ENCODE results near the gene CD9. TPM values are rescaled to one million over a fixed set of nuclear protein-coding genes. Genes with fewer than 3 reads are reported as not detected.
"Not testable (repeated sequence)": the region's sequence is repeated elsewhere in the genome, so short reads cannot be mapped to it uniquely, and the experiment has no call there.

The CD9 gene
- total RNA-seq, 2 donors from 2014 or later = 33.5 to 99.1 TPM

GRCh38 chr12:6185961-6186827 is 14.0 kb upstream of the CD9 start:
- Histone ChIP-seq H3K9me3 (ENCODE audit: control insufficient read depth, low read length) (peaks cover 20% of the 10 kb centered on the region), H3K9ac (ENCODE audit: extremely low read depth, low read length, poor library complexity, severe bottlenecking) (no peak overlapping the region), H3K27ac (ENCODE audit: low read depth, low read length) (no peak overlapping the region), H3K4me3 (ENCODE audit: low read length) (no peak overlapping the region), H3K36me3 (ENCODE audit: control insufficient read depth, insufficient read depth, low read length) (no peaks in the 10 kb centered on the region), H3K27me3 (ENCODE audit: control insufficient read depth, insufficient read depth, low read length, poor library complexity, severe bottlenecking) (no peaks in the 10 kb centered on the region), H3K4me1 (ENCODE audit: control insufficient read depth, insufficient read depth, low read length) (no peaks in the 10 kb centered on the region)
- Mint-ChIP-seq H3K4me3 (no peak overlapping the region), H3K27ac (no peak overlapping the region), H3K9me3 (peaks cover 29% of the 10 kb centered on the region), H3K27me3 (ENCODE audit: insufficient read depth) (peaks cover 5% of the 10 kb centered on the region), H3K36me3 (ENCODE audit: low read depth) (peaks cover 2% of the 10 kb centered on the region), H3K4me1 (peaks cover 10% of the 10 kb centered on the region)
- no peak for TF ChIP-seq CTCF (conservative IDR thresholded peaks at IDR 0.05)
- no peak for DNase-seq
- WGBS, 2 experiments (ENCODE audit: insufficient coverage in 1 of 2, insufficient read length in 1 of 2) = 92 to 94% methylated on average over 7 to 13 of the region's 13 CpGs

GRCh38 chr12:6187948-6188793 is 12.0 kb upstream of the CD9 start:
- Histone ChIP-seq H3K4me1 (ENCODE audit: control insufficient read depth, insufficient read depth, low read length) (no peaks in the 10 kb centered on the region), H3K27ac (ENCODE audit: low read depth, low read length) (no peak overlapping the region), H3K27me3 (ENCODE audit: control insufficient read depth, insufficient read depth, low read length, poor library complexity, severe bottlenecking) (no peaks in the 10 kb centered on the region), H3K9ac (ENCODE audit: extremely low read depth, low read length, poor library complexity, severe bottlenecking) (no peak overlapping the region), H3K9me3 (ENCODE audit: control insufficient read depth, low read length) (peaks cover 20% of the 10 kb centered on the region), H3K36me3 (ENCODE audit: control insufficient read depth, insufficient read depth, low read length) (no peaks in the 10 kb centered on the region), H3K4me3 (ENCODE audit: low read length) (no peak overlapping the region)
- 88 to 92% methylated on average over 5 to 8 of the region's 8 CpGs for WGBS, 2 experiments (ENCODE audit: insufficient coverage in 1 of 2, insufficient read length in 1 of 2)
- no peak overlapping the region for H3K4me3 Mint-ChIP-seq
- no peak overlapping the region for H3K27ac Mint-ChIP-seq
- H3K9me3 Mint-ChIP-seq = peaks cover 33% of the 10 kb centered on the region
- peak; percentile 54 for DNase-seq
- peaks cover 13% of the 10 kb centered on the region for H3K4me1 Mint-ChIP-seq
- H3K27me3 Mint-ChIP-seq (ENCODE audit: insufficient read depth) = peaks cover 5% of the 10 kb centered on the region
- H3K36me3 Mint-ChIP-seq (ENCODE audit: low read depth) = peaks cover 2% of the 10 kb centered on the region
- peak; percentile 67 for TF ChIP-seq CTCF (conservative IDR thresholded peaks at IDR 0.05)

- H3K36me3 Mint-ChIP-seq (ENCODE audit: low read depth) = peaks cover 2% of the 10 kb centered on the region
- peaks cover 27% of the 10 kb centered on the region for H3K9me3 Mint-ChIP-seq
- Histone ChIP-seq H3K27me3 (ENCODE audit: control insufficient read depth, insufficient read depth, low read length, poor library complexity, severe bottlenecking) (no peaks in the 10 kb centered on the region), H3K27ac (ENCODE audit: low read depth, low read length) (no peak overlapping the region), H3K4me1 (ENCODE audit: control insufficient read depth, insufficient read depth, low read length) (no peaks in the 10 kb centered on the region), H3K4me3 (ENCODE audit: low read length) (no peak overlapping the region), H3K36me3 (ENCODE audit: control insufficient read depth, insufficient read depth, low read length) (no peaks in the 10 kb centered on the region), H3K9me3 (ENCODE audit: control insufficient read depth, low read length) (peaks cover 14% of the 10 kb centered on the region), H3K9ac (ENCODE audit: extremely low read depth, low read length, poor library complexity, severe bottlenecking) (no peak overlapping the region)
- H3K4me3 Mint-ChIP-seq = no peak overlapping the region
- DNase-seq = peak; percentile 50
- H3K27me3 Mint-ChIP-seq (ENCODE audit: insufficient read depth) = peaks cover 5% of the 10 kb centered on the region
- peaks cover 22% of the 10 kb centered on the region for H3K4me1 Mint-ChIP-seq
- H3K27ac Mint-ChIP-seq = no peak overlapping the region
- WGBS, 2 experiments (ENCODE audit: insufficient coverage in 1 of 2, insufficient read length in 1 of 2) = 90 to 94% methylated on average over 2 to 5 of the region's 5 CpGs
- TF ChIP-seq CTCF (conservative IDR thresholded peaks at IDR 0.05) = no peak
Measured at GRCh38 chr12:6189028-6189427, 11.2 kb upstream of the CD9 start.

GRCh38 chr12:6189952-6190598 is 10.1 kb upstream of the CD9 start:
- not testable (repeated sequence) for H3K27ac ChIP-seq (ENCODE audit: low read depth, low read length); H3K36me3 Mint-ChIP-seq (ENCODE audit: low read depth); H3K4me3 Mint-ChIP-seq; H3K9ac ChIP-seq (ENCODE audit: extremely low read depth, low read length, poor library complexity, severe bottlenecking); H3K4me3 ChIP-seq (ENCODE audit: low read length); H3K27me3 Mint-ChIP-seq (ENCODE audit: insufficient read depth); H3K9me3 ChIP-seq (ENCODE audit: control insufficient read depth, low read length); H3K4me1 ChIP-seq (ENCODE audit: control insufficient read depth, insufficient read depth, low read length); H3K36me3 ChIP-seq (ENCODE audit: control insufficient read depth, insufficient read depth, low read length); H3K27me3 ChIP-seq (ENCODE audit: control insufficient read depth, insufficient read depth, low read length, poor library complexity, severe bottlenecking); H3K27ac Mint-ChIP-seq
- H3K9me3 Mint-ChIP-seq = peaks cover 18% of the 10 kb centered on the region
- H3K4me1 Mint-ChIP-seq = peaks cover 24% of the 10 kb centered on the region
- DNase-seq = peak; percentile 59
- WGBS, 2 experiments (ENCODE audit: insufficient coverage in 1 of 2, insufficient read length in 1 of 2) = 94 to 95% methylated on average over 11 to 20 of the region's 20 CpGs

Data from endodermal cell (in vitro differentiated cells).